Suprapubic skin (tissue), 3 donors: ENCODE results near the gene APBB3.

Experiments used
- CTCF ChIP-seq, 2 donors: fragments of 200-600 bp in 1 of 2; fragments of 450-650 bp in 1 of 2; sonication (generic) in 1 of 2; IDR thresholded peaks; one replicate each; pipeline ENCODE4 v1.5.1; 2016 to 2019; ENCODE audit warnings: antibody characterized with exemption in 2 of 2, mild to moderate bottlenecking in 1 of 2, moderate library complexity in 1 of 2
- POLR2A ChIP-seq, 2 donors: fragments of 450-650 bp; IDR thresholded peaks; one replicate each; pipeline ENCODE4 v1.6.1; 2017; ENCODE audit warnings: antibody characterized with exemption in 2 of 2, mild to moderate bottlenecking in 2 of 2, moderate library complexity in 2 of 2

- TF ChIP-seq CTCF (IDR thresholded peaks at IDR 0.05) (no peak), POLR2A (IDR thresholded peaks at IDR 0.05) (no peak)
These were observed 8.0 kb downstream of the APBB3 start for GRCh38 chr5:140556438-140556837.
